SK-N-SH (cell line): ENCODE results near the gene KCNQ5. TPM values are rescaled to one million over a fixed set of nuclear protein-coding genes. Genes with fewer than 3 reads are reported as not detected.

Experiments used
- CTCF ChIA-PET: fragments of 300-600, 350-600 bp; formaldehyde crosslinking; extraction: SDS; loops from one replicate; lab custom pipeline; 2021; lab: Yijun Ruan, JAX
- POLR2A ChIA-PET: fragments of 350-600 bp; sonication (Branson Sonifier 250); formaldehyde crosslinking; extraction: SDS; loops from one replicate; lab custom pipeline; 2020; ENCODE audit warnings: antibody characterized with exemption, inconsistent platforms; lab: Yijun Ruan, JAX
- DNase-seq: peaks from one replicate; pipeline ENCODE4 v3.0.0; 2012
- H2AFZ ChIP-seq: fragments of 200-600 bp; sonication (generic); 2 replicates; pipeline ENCODE4 v1.8.1; 2016; ENCODE audit warnings: antibody characterized with exemption, mild to moderate bottlenecking, low read depth
- H3F3A ChIP-seq: fragments of 200-600 bp; sonication (generic); replicated peaks from 2 replicates; pipeline ENCODE3; 2016; ENCODE audit warnings: antibody characterized with exemption, mild to moderate bottlenecking; ENCODE audit not compliant: insufficient read depth
- H3K27ac ChIP-seq, 2 experiments: fragments of 200-500 bp in 1 of 2; fragments of 200-600 bp in 1 of 2; sonication (Bioruptor generic) in 1 of 2; sonication (generic), shearing (Covaris generic) in 1 of 2; 2 replicates each; pipeline versions ENCODE4 v1.5.1 to v1.6.1; 2014 to 2016; ENCODE audit warnings: low read depth in 2 of 2, inconsistent platforms in 1 of 2, low read length in 1 of 2, mild to moderate bottlenecking in 1 of 2, mixed read lengths in 1 of 2
- H3K27me3 ChIP-seq: fragments of 200-600 bp; sonication (generic), shearing (Covaris generic); 2 replicates; pipeline ENCODE4 v1.6.1; 2016; ENCODE audit warnings: mixed run types; ENCODE audit not compliant: insufficient read depth
- H3K36me3 ChIP-seq, 2 experiments: fragments of 200-500 bp in 1 of 2; fragments of 200-600 bp in 1 of 2; sonication (Bioruptor generic) in 1 of 2; sonication (generic) in 1 of 2; replicated peaks in 1 of 2; 2 replicates each; pipeline versions ENCODE3 to v1.5.1; 2014 to 2016; ENCODE audit warnings: low read length in 1 of 2, mild to moderate bottlenecking in 1 of 2; ENCODE audit not compliant: insufficient read depth in 2 of 2, control insufficient read depth in 1 of 2
- H3K4me1 ChIP-seq, 2 experiments: fragments of 200-500 bp in 1 of 2; fragments of 200-600 bp in 1 of 2; sonication (Bioruptor generic) in 1 of 2; sonication (generic), shearing (Covaris generic) in 1 of 2; 2 replicates each; pipeline versions ENCODE4 v1.5.1 to v1.6.1; 2014 to 2016; ENCODE audit warnings: low read depth in 1 of 2, low read length in 1 of 2, mixed run types in 1 of 2; ENCODE audit not compliant: insufficient read depth in 2 of 2, control insufficient read depth in 1 of 2
- H3K4me2 ChIP-seq: fragments of 200-600 bp; sonication (generic), shearing (Covaris generic); 2 replicates; pipeline ENCODE4 v1.6.1; 2017; ENCODE audit warnings: mixed run types
- H3K4me3 ChIP-seq, 2 experiments: fragments of 200-500 bp in 1 of 2; fragments of 200-600 bp in 1 of 2; sonication (Bioruptor generic) in 1 of 2; sonication (generic), shearing (Covaris generic) in 1 of 2; 2 replicates each; pipeline versions ENCODE4 v1.5.1 to v1.8.1; 2014 to 2016; ENCODE audit warnings: low read depth in 2 of 2, inconsistent platforms in 1 of 2, low read length in 1 of 2, mild to moderate bottlenecking in 1 of 2, mixed read lengths in 1 of 2, moderate library complexity in 1 of 2
- H3K79me2 ChIP-seq: fragments of 200-600 bp; sonication (generic); 2 replicates; pipeline ENCODE4 v1.8.1; 2017; ENCODE audit warnings: mild to moderate bottlenecking; ENCODE audit not compliant: insufficient read depth
- H3K9ac ChIP-seq: fragments of 200-600 bp; sonication (generic); 2 replicates; pipeline ENCODE4 v1.6.1; 2017; ENCODE audit warnings: mixed run types
- H3K9me2 ChIP-seq: fragments of 200-600 bp; sonication (generic); 2 replicates; pipeline ENCODE4 v1.6.1; 2017; ENCODE audit warnings: mixed run types
- H3K9me3 ChIP-seq: fragments of 200-600 bp; sonication (generic); 2 replicates; pipeline ENCODE4 v1.6.1; 2017; ENCODE audit warnings: mixed run types, mild to moderate bottlenecking, moderate library complexity
- H4K20me1 ChIP-seq: fragments of 200-600 bp; sonication (generic); 2 replicates; pipeline ENCODE4 v1.6.1; 2017; ENCODE audit warnings: mild to moderate bottlenecking, mixed run types; ENCODE audit not compliant: insufficient read depth
- CHD2 ChIP-seq: fragments of 150-350 bp; IDR thresholded peaks from 2 replicates; pipeline ENCODE4 v1.6.1; 2018; ENCODE audit warnings: low read length; ENCODE audit not compliant: partially characterized antibody
- FOXM1 ChIP-seq: IDR thresholded peaks from 2 replicates; pipeline ENCODE4 v1.4.0; 2012; ENCODE audit warnings: low read depth, mild to moderate bottlenecking
- NRF1 ChIP-seq: IDR thresholded peaks from 2 replicates; pipeline ENCODE4 v1.6.1; 2012; ENCODE audit warnings: low read depth, mild to moderate bottlenecking, low read length
- POLR2AphosphoS5 ChIP-seq: IDR thresholded peaks from 2 replicates; pipeline ENCODE4 v1.6.1; 2012; ENCODE audit warnings: low read depth, low read length
- RFX5 ChIP-seq: IDR thresholded peaks from 2 replicates; pipeline ENCODE4 v1.6.1; 2012; ENCODE audit warnings: mild to moderate bottlenecking, improper control_type of control experiment, low read length
- SIN3A ChIP-seq: IDR thresholded peaks from 2 replicates; pipeline ENCODE4 v1.6.1; 2012; ENCODE audit warnings: low read depth, mild to moderate bottlenecking, low read length, moderate library complexity, borderline replicate concordance
- SMC3 ChIP-seq: IDR thresholded peaks from 2 replicates; pipeline ENCODE4 v1.6.1; 2012; ENCODE audit warnings: low read depth, low read length, improper control_type of control experiment
- TAF1 ChIP-seq: IDR thresholded peaks from 2 replicates; pipeline ENCODE4 v1.6.1; 2012; ENCODE audit warnings: low read depth, mild to moderate bottlenecking, low read length, moderate library complexity, borderline replicate concordance
- YY1 ChIP-seq: IDR thresholded peaks from 2 replicates; pipeline ENCODE4 v1.4.0; 2012; ENCODE audit warnings: low read depth, mild to moderate bottlenecking
- WGBS: methylation state at CpG from one replicate; pipeline ENCODE4 v1.1.6; 2017; ENCODE audit warnings: low lambda C conversion rate; 5-methylcytosine and 5-hydroxymethylcytosine counted together
- polyA plus RNA-seq, 3 experiments: library from polyadenylated mRNA; depleted of rRNA; stranded (reverse); fragments of >200 nt; gene quantifications; 2 replicates each; pipeline ENCODE4 v1.2.3, GENCODE V29; 2012
- TF ChIP-seq, protein P1 (sequence below): IDR thresholded peaks from 2 replicates; pipeline ENCODE4 v1.4.0; 2012; ENCODE audit warnings: low read depth, borderline replicate concordance
- TF ChIP-seq, protein P2 (sequence below): fragments of 150-350 bp; IDR thresholded peaks from 2 replicates; pipeline ENCODE4 v1.6.1; 2017; ENCODE audit warnings: antibody characterized with exemption, low read length, low read depth, borderline replicate concordance
- TF ChIP-seq, protein P3 (sequence below): fragments of 150-350 bp; IDR thresholded peaks from 2 replicates; pipeline ENCODE4 v1.6.1; 2016; ENCODE audit warnings: mild to moderate bottlenecking, low read depth, low read length
- TF ChIP-seq, protein P4 (sequence below): IDR thresholded peaks from 2 replicates; pipeline ENCODE4 v1.6.1; 2012; ENCODE audit warnings: mild to moderate bottlenecking, low read depth, low read length, moderate library complexity

KCNQ5 gene
- polyA plus RNA-seq, 1 of the 3 experiments (the other 2 are of a cell fraction) = 3.2 TPM

DNA sequence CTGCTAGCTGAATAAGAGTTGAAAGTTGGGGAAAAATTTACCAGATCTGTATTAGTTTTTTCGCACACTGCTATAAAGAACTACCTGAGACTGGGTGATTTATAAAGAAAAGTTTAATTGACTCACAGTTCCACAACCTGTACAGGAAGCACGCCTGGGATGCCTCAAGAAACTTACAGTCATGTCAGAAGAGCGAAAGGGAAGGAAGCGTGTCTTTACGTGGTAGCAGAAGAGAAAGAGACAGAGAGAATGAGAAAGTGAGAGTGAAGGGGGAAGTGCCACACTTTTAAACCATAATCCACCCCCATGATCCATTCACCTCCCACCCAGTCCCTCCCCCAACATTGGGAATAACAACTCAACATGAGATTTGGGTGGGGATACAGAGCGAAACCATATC lies 523.8 kb downstream of the KCNQ5 start:
- Histone ChIP-seq H3K4me1 (no peaks in the 10 kb centered on the region), H3K4me3 (no peak overlapping the region), H3K4me2 (no peak overlapping the region), H3F3A (no peaks in the 10 kb centered on the region), H3K9me2 (no peaks in the 10 kb centered on the region), H3K36me3 (peaks cover 0 to 3% of the 10 kb centered on the region in 2 experiments), H4K20me1 (no peaks in the 10 kb centered on the region), H2AFZ (no peak overlapping the region), H3K9me3 (no peaks in the 10 kb centered on the region), H3K27ac (no peak overlapping the region), H3K9ac (no peak overlapping the region), H3K79me2 (no peaks in the 10 kb centered on the region), H3K27me3 (no peaks in the 10 kb centered on the region)
- no peak for TF ChIP-seq CHD2
- no peak for TF ChIP-seq FOXM1
- TF ChIP-seq NRF1 = no peak
- no peak for TF ChIP-seq TAF1
- TF ChIP-seq SIN3A = no peak
- TF ChIP-seq, protein P1, sequence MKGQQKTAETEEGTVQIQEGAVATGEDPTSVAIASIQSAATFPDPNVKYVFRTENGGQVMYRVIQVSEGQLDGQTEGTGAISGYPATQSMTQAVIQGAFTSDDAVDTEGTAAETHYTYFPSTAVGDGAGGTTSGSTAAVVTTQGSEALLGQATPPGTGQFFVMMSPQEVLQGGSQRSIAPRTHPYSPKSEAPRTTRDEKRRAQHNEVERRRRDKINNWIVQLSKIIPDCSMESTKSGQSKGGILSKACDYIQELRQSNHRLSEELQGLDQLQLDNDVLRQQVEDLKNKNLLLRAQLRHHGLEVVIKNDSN = no peak
- TF ChIP-seq, protein P2, sequence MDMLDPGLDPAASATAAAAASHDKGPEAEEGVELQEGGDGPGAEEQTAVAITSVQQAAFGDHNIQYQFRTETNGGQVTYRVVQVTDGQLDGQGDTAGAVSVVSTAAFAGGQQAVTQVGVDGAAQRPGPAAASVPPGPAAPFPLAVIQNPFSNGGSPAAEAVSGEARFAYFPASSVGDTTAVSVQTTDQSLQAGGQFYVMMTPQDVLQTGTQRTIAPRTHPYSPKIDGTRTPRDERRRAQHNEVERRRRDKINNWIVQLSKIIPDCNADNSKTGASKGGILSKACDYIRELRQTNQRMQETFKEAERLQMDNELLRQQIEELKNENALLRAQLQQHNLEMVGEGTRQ = no peak
- TF ChIP-seq SMC3 = no peak
- TF ChIP-seq, protein P3, sequence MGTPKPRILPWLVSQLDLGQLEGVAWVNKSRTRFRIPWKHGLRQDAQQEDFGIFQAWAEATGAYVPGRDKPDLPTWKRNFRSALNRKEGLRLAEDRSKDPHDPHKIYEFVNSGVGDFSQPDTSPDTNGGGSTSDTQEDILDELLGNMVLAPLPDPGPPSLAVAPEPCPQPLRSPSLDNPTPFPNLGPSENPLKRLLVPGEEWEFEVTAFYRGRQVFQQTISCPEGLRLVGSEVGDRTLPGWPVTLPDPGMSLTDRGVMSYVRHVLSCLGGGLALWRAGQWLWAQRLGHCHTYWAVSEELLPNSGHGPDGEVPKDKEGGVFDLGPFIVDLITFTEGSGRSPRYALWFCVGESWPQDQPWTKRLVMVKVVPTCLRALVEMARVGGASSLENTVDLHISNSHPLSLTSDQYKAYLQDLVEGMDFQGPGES = no peak
- no peak for TF ChIP-seq POLR2AphosphoS5
- no peak for TF ChIP-seq YY1
- TF ChIP-seq, protein P4, sequence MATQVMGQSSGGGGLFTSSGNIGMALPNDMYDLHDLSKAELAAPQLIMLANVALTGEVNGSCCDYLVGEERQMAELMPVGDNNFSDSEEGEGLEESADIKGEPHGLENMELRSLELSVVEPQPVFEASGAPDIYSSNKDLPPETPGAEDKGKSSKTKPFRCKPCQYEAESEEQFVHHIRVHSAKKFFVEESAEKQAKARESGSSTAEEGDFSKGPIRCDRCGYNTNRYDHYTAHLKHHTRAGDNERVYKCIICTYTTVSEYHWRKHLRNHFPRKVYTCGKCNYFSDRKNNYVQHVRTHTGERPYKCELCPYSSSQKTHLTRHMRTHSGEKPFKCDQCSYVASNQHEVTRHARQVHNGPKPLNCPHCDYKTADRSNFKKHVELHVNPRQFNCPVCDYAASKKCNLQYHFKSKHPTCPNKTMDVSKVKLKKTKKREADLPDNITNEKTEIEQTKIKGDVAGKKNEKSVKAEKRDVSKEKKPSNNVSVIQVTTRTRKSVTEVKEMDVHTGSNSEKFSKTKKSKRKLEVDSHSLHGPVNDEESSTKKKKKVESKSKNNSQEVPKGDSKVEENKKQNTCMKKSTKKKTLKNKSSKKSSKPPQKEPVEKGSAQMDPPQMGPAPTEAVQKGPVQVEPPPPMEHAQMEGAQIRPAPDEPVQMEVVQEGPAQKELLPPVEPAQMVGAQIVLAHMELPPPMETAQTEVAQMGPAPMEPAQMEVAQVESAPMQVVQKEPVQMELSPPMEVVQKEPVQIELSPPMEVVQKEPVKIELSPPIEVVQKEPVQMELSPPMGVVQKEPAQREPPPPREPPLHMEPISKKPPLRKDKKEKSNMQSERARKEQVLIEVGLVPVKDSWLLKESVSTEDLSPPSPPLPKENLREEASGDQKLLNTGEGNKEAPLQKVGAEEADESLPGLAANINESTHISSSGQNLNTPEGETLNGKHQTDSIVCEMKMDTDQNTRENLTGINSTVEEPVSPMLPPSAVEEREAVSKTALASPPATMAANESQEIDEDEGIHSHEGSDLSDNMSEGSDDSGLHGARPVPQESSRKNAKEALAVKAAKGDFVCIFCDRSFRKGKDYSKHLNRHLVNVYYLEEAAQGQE = no peak
- TF ChIP-seq RFX5 = no peak
- no peak for DNase-seq
- ChIA-PET CTCF (interaction anchor here (1.3 kb wide), 1 partner anchor 16 kb away, joined by 5 read pairs; no protein-coding TSS in a partner anchor), POLR2A (no interaction called here)
- WGBS = 95% methylated on average over 6 of the region's 6 CpGs
